Coronary artery (tissue), 2 donors: Measurements from ENCODE around the gene AFF4.
A peak's percentile ranks its signal among the peaks of the same experiment; 100 is the strongest.

Experiments
- DNase-seq: peaks from one replicate; pipeline ENCODE4 v3.0.0-alpha.2; 2017; ENCODE audit warnings: low spot score
- H3K27ac ChIP-seq, 2 donors: fragments of 200-600 bp; sonication (generic); one replicate each; pipeline ENCODE4 v1.5.1; 2016 to 2019
- H3K4me3 ChIP-seq: fragments of 200-600 bp; sonication (generic); 2 replicates; pipeline ENCODE4 v1.5.1; 2016; ENCODE audit warnings: mild to moderate bottlenecking, moderate library complexity
- TF ChIP-seq, protein P1 (sequence below): fragments of 200-600 bp; sonication (generic); IDR thresholded peaks from one replicate; pipeline ENCODE4 v1.5.1; 2019; ENCODE audit warnings: antibody characterized with exemption

The AFF4 gene

DNA sequence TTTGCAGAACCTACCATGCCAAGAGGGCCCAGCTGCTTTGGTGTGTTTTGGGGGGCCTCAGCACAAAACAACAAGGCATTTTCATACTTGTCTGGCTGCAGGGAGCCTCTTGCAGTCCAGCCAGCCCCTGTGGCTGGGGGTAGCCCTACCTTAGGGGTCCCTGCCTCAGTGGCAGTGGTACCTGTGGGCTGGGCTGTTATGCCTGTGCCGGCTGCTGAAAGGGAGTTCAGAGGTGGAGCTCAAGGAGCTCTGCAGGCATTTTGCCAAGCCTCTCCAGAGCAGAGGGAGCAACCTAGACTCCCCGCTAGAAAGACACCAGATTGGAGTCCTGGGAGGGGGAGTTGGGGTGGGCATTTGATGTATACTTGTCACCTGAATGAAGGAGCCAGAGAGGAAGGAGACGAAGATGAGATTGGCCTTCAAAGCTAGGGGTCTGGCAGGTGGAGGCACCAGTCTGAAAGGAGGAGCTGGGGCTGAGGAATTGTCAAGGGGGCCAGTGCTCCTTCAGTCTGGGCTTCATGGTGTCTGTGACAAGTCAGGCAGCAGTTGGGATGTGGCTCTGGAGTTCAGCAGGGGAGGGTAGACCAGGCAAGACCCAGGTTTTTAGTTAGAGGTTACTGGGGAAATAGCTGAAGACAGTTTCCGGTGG, 134.5 kb downstream of the AFF4 start:
- Histone ChIP-seq H3K27ac (no peak overlapping the region), H3K4me3 (peak overlapping the region; percentile 85)
- TF ChIP-seq, protein P1, sequence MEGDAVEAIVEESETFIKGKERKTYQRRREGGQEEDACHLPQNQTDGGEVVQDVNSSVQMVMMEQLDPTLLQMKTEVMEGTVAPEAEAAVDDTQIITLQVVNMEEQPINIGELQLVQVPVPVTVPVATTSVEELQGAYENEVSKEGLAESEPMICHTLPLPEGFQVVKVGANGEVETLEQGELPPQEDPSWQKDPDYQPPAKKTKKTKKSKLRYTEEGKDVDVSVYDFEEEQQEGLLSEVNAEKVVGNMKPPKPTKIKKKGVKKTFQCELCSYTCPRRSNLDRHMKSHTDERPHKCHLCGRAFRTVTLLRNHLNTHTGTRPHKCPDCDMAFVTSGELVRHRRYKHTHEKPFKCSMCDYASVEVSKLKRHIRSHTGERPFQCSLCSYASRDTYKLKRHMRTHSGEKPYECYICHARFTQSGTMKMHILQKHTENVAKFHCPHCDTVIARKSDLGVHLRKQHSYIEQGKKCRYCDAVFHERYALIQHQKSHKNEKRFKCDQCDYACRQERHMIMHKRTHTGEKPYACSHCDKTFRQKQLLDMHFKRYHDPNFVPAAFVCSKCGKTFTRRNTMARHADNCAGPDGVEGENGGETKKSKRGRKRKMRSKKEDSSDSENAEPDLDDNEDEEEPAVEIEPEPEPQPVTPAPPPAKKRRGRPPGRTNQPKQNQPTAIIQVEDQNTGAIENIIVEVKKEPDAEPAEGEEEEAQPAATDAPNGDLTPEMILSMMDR, result no peak
- DNase-seq, result no peak

DNA sequence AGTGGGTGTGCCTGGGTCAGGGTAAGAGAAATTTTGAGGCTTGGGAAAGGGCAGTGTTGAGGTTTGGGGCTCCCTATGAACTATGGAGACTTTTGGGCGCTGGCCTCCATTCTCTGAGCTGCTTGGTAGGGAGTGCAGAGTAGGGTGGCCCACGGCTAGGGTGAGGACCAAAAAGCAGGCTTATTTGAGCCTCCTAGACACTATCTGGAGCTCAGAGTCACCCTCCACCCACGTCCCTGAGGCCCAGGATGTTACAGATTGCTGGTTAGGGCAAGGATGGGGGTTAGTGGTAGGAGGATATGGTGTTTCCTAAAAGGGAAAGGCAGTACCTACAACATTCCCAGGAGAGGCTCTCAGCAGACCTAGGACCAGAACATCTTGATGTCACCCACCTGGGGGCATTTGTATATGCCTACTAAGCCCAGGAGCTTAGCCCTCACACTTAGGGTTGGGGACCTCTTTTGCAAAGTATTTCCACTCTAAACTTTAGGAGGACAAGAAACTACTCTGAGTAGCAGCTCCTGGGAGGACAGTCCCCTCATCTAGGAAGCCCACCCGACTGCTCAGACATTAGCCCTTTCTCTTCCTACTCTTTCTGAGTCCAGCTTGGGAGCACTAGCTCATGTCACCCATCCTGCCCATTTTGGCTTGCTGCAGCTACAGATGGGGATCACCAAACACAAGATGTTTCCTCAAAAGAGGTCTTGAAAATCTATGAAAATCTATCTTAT, 135.3 kb downstream of the AFF4 start:
- TF ChIP-seq, protein P1, result no peak
- H3K4me3 ChIP-seq, result no peak overlapping the region
- no peak overlapping the region for H3K27ac ChIP-seq
- no peak for DNase-seq

DNA sequence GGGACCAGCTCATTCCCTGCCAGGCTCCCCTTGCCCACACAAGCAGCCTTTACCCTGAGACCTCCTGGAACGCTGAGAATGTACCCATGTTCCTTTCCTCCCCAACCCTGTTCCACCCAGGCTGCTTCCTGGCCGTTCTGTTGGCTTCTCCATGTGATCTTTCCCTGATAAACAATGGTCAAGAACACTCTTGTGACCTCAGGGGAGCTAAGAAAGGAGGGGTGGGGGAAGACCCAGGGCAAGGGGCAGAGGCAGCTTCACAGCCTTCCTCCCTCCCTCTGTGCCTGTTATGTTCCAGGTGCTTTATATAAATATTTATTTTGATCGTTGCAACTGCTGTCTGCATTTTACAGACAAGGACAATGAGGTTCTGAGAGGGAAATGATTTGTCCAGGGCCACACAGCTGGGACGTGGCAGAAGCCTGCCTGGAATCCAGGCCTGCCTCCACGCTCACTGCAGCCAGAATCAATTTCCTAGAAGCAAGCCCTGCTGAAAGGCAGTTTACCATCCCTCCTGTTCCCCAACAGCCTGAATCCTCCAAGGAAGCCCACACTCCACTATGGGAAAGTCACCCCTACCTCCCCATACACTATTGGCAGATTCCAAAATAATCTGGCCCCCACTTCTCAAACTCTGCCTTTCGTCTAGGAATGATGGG, 136.9 kb downstream of the AFF4 start:
- no peak overlapping the region for H3K4me3 ChIP-seq

DNA sequence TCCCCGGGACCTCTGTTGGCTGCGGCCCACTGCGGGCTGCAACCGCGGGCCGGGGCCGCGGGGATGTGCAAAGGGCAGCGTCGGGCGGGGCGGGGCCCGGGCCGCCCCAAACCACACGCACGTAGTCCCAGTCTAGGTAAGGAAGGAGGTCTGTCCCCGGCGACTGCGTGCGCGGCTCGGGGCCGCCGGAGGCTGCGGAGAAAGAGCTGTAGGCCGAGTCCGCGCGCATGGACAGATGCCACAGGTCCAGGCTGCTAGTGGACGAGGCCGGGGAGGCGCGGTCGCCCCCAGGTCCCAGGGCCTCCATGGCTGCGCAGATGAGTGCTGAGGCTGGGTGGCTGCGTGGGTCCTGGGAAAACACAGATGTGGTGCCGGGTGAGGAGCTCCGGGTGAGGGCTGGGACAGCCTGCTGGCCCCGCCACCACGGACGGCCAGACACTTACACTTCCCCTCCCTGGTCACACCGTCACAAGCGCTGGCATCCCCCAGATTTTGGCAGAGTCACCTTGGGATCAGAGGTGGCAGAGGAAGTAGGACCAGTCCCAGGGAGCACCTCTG, 137.5 kb downstream of the AFF4 start:
- peak overlapping the region in 1 of 2 donors; percentile 15 for H3K27ac ChIP-seq
- no peak for DNase-seq
- peak overlapping the region; percentile 59 for H3K4me3 ChIP-seq
- TF ChIP-seq, protein P1, result no peak

More for the DNA sequence above, 136.9 kb downstream of the AFF4 start:
- peak overlapping the region in 1 of 2 donors; percentile 23 for H3K27ac ChIP-seq
- TF ChIP-seq, protein P1, result no peak
- DNase-seq, result no peak
